ENCODE data around the gene CD27. TPM values are rescaled to one million over a fixed set of nuclear protein-coding genes. Genes with fewer than 3 reads are reported as not detected.
A peak's percentile ranks its signal among the peaks of the same experiment; 100 is the strongest.
"Not testable (repeated sequence)": the region's sequence is repeated elsewhere in the genome, so short reads cannot be mapped to it uniquely, and the experiment has no call there.

The CD27 gene
- total RNA-seq, 6 experiments from 2014 or later = 0.19 to 0.28 TPM; not detected in 4

- H3K4me1 Mint-ChIP-seq (ENCODE audit: low read depth) = peaks cover 49% of the 10 kb centered on the region
- DNase-seq = no peak
- H3K9me3 Mint-ChIP-seq = no peaks in the 10 kb centered on the region
- peak overlapping the region; percentile 92 for H3K4me3 Mint-ChIP-seq
- peaks cover 6% of the 10 kb centered on the region for H3K27me3 Mint-ChIP-seq (ENCODE audit: insufficient read depth)
- H3K27ac Mint-ChIP-seq = peak overlapping the region; percentile 95
- no peak for TF ChIP-seq CTCF (IDR thresholded peaks at IDR 0.05)
- peaks cover 15% of the 10 kb centered on the region; the same call in 1 of the 2 replicates for H3K36me3 Mint-ChIP-seq (ENCODE audit: low read depth)
Measured at GRCh38 chr12:6469609-6470374, 25.0 kb downstream of the CD27 start.

GRCh38 chr12:6470375-6471163 lies 25.8 kb downstream of the CD27 start, which contains the start of gene VAMP1:
VAMP1 (minus strand) TSS chr12:6470677; CDS start chr12:6470531, 146 bp downstream.
- peak; percentile 9; the same call in 1 of the 2 replicates for TF ChIP-seq CTCF (IDR thresholded peaks at IDR 0.05)
- DNase-seq = peak; percentile 97
- peak within 1 kb of the TSS; percentile 92 for H3K4me3 Mint-ChIP-seq
- peaks cover 11% of the 10 kb centered on the region; the same call in 1 of the 2 replicates for H3K36me3 Mint-ChIP-seq (ENCODE audit: low read depth)
- H3K27ac Mint-ChIP-seq = peak within 1 kb of the TSS; percentile 95
- H3K9me3 Mint-ChIP-seq = no peaks in the 10 kb centered on the region
- H3K4me1 Mint-ChIP-seq (ENCODE audit: low read depth) = peaks cover 49% of the 10 kb centered on the region
- H3K27me3 Mint-ChIP-seq (ENCODE audit: insufficient read depth) = peaks cover 6% of the 10 kb centered on the region

- Mint-ChIP-seq H3K27me3 (ENCODE audit: insufficient read depth) (peaks cover 3% of the 10 kb centered on the region), H3K27ac (peak overlapping the region; percentile 95), H3K36me3 (ENCODE audit: low read depth) (peaks cover 9% of the 10 kb centered on the region; the same call in 1 of the 2 replicates), H3K4me3 (no peak overlapping the region; the same call in 1 of the 2 replicates), H3K4me1 (ENCODE audit: low read depth) (peaks cover 56% of the 10 kb centered on the region), H3K9me3 (no peaks in the 10 kb centered on the region)
- no peak for TF ChIP-seq CTCF (IDR thresholded peaks at IDR 0.05)
- DNase-seq = peak; percentile 65
Measured at GRCh38 chr12:6471989-6472360, 27.2 kb downstream of the CD27 start.

GRCh38 chr12:6472491-6472890 lies 27.7 kb downstream of the CD27 start:
- no peaks in the 10 kb centered on the region for H3K9me3 Mint-ChIP-seq
- peaks cover 3% of the 10 kb centered on the region for H3K27me3 Mint-ChIP-seq (ENCODE audit: insufficient read depth)
- no peak overlapping the region; the same call in 1 of the 2 replicates for H3K27ac Mint-ChIP-seq
- DNase-seq = no peak
- H3K36me3 Mint-ChIP-seq (ENCODE audit: low read depth) = peaks cover 9% of the 10 kb centered on the region; the same call in 1 of the 2 replicates
- no peak overlapping the region for H3K4me3 Mint-ChIP-seq
- H3K4me1 Mint-ChIP-seq (ENCODE audit: low read depth) = peaks cover 54% of the 10 kb centered on the region
- TF ChIP-seq CTCF (IDR thresholded peaks at IDR 0.05) = no peak

GRCh38 chr12:6475233-6475975 lies 30.6 kb downstream of the CD27 start:
- not testable (repeated sequence) for DNase-seq; H3K27me3 Mint-ChIP-seq (ENCODE audit: insufficient read depth); H3K4me3 Mint-ChIP-seq; H3K9me3 Mint-ChIP-seq; H3K27ac Mint-ChIP-seq; H3K36me3 Mint-ChIP-seq (ENCODE audit: low read depth)
- peaks cover 44% of the 10 kb centered on the region for H3K4me1 Mint-ChIP-seq (ENCODE audit: low read depth)

Measured in HFFc6 (cell line).